Activated CD8-positive, alpha-beta memory T cell treated with anti-CD3 and anti-CD28 coated beads, Interleukin-2, amount 50 U/mL, for 1 hour (primary cell): ENCODE results near the gene TTC39A.

Experiments used
- DNase-seq: peaks from one replicate; pipeline ENCODE4 v3.0.0-alpha.2; 2020; ENCODE audit errors: extremely low read depth

Gene TTC39A

DNA sequence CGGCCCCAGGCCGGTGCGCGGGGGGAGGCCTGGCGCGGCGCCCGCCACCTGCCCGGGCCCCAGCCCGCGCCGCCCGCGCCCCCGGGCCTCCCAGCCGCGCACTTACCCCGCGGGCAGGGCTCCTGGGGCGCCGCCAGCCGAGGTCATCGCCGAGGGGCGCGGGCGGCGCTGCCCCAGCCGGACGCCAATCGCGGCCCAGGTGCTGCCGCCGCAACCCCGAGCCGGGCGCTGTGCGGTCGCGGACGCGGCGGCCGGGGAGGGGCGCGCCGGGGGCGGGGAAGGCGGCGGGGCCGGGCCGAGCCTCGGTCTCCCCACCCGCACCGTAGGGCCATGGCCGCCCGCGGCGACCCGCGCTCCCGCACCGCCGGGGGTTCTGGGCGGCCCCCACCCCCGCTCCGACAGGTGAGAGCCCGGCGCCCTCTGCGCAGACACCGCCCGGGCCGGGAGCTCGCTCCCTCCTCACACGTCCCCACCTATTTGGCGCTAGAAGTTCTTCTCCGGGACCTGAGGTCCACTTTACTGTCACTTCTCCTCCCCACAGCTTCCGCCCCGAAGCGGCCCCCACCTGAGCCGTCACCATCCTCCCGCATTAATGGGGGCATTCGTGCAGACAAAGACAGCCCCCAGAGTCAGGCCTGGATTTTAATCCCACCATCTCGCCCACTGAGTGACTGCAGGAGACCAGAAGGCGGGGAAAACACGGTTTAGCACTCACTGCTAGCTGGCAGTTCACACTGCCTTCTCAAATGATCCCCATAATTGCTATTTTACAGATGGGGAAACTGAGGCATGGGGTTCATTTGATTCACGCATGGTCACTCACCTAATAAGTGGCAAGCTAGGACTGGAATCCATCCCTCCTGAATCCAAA lies at the start of gene TTC39A:
TTC39A (minus strand) TSS at position 232 of the 871 bp plus-strand sequence; CDS start at position 147, 85 bp downstream.
- no peak for DNase-seq

DNA sequence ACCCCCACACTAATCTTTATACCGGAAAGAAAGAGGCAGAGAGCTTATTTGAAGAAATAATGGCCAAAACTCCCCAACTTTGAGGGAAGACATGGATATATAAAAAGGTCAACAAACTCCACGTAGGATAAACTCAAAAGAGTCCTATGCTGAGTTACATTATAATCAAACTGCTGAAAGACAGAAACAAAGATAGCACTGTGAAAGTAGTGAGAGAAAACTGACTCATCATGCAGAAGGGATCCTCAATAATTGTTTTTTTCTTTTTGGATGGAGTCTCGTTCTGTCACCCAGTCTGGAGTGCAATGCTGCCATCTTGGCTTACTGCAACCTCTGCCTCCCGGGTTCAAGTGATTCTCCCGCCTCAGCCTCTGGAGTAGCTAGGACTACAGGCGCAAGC lies 48.5 kb upstream of the TTC39A start:
- no peak for DNase-seq

DNA sequence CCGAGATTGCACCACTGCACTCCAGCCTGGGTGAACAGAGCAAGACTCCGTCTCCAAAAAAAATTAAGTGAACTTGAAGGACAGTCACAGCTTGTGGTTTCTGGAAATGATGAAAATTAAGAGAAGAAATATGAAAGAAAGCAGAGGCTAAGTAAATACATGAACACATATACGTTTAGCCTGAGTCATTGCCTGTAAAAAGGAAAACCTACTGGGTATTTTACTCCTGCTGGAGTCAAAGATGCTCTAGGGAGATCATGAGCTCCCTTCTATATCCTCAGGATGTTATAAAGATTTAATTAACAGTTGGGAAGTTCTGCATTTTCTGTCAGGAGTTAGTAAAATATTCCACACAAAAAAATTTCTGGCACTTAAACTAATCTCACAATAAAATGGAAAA lies 43.5 kb upstream of the TTC39A start:
- no peak for DNase-seq

DNA sequence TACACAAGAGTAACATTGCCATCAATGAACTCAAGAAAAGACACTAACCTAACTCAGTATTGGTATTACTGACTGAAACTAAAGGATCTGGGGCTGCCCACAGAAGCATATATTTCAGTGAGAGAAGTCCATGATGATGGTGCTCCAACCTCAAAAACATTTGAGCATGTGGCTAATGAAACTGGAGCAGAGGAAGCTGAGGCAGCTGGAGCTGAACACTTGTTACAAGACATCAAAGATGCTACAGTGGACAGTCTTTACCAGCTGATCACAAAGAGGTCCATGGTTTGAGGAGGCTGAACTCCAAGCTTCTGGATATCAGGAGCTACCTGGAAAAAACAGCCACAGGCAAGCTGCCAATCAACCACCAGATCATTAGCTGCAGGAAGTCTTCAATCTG lies 42.2 kb upstream of the TTC39A start:
- no peak for DNase-seq

DNA sequence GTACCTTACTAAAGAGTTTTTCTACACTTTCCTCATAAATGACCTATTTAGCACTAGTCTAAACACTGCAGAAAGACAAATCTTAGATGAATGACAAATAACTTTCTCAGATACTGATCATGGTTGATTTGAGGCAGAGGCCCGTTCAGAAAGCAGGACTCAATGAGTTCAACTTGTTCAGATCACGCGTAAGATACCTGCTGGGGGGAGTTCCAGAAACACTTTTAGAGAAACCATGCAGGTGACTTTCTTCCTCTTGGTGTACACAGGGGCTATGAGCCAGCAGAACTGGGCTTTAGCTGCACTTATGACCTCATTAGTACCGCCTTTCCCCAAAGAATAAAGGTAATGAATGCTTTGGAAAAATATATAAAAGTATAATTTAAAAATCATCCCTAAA lies 38.8 kb upstream of the TTC39A start:
- no peak for DNase-seq

DNA sequence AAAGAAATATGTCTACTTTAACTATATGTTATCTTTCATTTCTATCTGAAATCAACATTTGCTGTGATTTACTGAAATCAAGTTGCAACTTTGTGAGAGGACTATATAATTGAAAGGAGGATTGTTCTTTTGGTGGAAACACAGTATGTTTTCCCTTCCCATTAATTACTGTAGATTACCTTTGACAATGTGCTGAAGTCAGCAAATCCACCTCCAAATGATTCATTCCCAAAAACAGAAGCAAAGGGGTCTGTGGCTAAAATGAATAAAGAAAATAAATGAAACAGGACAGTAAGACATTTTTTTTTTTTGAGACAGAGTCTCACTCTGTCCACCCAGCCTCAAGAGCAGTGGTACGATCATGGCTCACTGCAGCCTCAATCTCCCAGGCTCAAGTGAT lies 35.4 kb upstream of the TTC39A start:
- DNase-seq: no peak

DNA sequence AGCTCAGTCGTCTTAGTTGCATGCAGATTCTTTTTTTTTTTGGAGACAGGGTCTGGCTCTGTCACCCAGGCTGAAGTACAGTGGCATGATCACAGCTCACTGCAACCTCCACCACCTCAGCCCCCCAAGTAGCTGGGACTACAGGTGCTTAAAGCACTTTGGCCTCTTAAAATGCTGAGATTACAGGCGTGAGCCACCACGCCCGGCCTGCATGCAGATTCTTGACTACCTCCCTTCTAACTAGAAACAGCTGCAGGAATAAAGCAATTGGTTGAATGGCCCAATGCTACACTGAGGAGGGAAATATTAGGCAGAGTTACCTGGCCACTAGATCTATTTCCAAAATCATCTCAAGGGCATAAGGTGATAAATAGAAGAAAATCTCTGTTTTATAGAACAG lies 29.5 kb upstream of the TTC39A start:
- no peak for DNase-seq

DNA sequence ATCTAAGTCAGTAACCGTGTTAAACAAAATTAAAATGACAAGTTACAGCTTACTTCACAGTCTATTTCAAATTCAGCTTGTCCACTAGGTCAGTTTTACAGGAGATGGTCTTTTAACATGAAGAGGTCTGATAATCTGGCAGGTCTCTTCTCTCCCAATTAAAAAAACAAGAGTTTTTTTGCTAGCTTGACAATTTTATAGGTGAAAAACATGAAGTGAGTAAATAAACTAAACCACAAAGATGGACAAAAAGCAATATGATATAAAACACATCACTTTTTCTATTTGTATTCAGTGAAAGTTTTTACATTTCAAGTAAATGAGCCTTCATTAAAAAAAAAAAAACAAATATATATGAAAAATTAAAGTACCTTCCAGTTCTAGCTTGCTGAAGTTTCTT lies 25.0 kb upstream of the TTC39A start:
- DNase-seq: no peak

DNA sequence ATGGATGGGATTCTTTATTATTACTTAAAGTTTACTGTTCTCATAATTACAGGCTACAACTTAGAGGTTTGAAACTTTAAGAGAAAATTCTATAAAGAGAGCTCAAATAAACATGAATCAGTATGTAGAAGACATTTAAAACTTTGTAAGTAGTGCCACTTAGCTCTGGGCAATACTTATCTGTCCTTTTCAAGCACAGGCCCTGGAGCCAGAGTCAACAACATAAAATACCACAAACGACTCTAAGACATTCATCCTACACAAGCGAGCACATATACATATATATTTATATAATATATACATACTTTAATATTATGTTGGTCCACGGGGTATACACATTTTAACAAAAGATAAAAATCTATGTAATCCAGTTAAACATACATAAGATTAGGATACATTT lies 24.1 kb upstream of the TTC39A start:
- DNase-seq: no peak

DNA sequence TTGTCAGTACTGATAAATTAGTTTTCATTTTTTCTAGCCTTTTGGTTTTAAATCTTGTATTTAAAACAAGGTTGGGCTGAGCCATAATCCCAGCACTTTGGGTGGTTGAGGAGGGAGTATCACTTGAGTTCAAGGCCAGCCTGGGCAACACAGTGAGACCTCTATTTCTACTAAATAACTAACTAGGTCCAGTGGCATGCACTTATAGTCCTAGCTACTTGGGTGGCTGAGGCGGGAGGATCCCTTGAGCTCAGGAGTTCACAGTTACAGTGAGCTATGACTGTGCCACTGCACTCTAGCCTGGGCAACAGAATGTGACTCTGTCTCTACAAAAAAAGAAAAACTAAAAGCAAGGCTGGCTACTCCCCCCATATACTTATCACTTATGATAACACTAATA lies 21.5 kb upstream of the TTC39A start:
- no peak for DNase-seq

DNA sequence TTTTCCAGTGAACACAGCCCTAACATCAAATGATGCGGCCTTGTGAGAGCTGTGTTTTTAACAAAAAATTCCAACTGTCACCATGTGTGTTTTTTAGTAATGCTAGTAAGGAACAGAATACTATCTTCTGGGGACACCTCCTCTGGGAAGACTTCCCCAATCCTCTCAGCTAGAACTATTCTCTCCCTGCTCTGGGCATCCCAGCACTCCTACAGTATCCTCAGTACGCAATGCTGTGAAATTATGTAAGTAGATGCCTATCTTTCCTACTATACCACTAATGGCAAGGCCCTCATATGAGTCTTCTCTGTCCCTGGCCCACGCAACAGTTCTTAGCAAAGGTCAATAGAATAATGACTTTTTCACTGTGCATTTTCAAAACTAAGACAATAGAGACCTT lies 19.5 kb upstream of the TTC39A start:
- DNase-seq: no peak

DNA sequence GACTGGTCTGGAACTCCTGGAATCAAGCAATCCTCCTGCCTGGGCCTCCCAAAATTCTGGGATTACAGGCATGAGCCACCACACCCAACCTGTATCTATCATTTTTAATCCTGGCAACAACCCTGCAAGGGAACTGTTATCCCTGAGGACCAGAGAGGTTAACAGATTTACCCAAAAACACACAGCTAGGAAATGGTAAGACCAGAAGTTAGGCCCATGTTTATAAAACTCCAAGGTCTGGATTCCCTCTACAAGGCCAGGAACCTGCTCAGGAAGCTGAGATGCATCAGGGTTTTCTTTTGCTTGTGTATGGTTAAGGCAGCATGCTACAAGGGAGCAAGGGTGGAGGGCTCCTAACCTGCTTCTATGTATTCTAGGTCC lies 17.8 kb upstream of the TTC39A start:
- DNase-seq: no peak

DNA sequence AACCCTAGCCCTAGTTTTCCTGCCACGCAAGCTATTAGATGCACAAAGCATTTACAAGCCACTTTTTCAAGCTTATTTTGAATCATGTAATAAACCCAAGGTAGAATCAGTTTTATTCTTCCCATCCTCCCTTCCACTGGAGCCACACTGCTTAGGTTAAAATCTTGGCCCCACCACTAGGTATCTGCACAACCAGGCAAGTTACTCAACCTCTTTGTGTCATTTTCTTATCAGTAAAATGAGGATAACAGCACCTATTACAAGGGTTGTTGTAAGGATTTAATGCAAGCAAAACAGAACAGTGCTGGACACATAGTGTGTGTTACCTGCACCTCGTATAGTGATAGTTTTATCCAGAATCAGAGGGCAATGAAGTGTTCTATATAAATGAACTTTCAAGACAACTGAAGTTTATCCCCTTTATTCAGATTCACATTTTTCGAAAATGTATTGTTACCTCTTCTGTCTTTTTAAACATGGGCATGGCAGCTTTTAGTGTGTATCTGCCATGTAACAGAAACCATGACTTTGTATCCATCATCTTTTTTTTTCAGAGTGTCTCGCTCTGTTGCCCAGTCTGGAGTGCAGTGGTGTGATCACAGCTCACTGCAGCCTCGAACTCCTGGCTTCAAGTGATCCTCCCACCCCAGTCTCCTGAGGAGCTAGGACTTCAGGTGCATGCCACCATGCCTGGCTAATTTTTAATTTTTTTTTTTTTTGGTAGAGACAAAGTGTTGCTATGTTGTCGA lies 17.2 kb upstream of the TTC39A start:
- no peak for DNase-seq

DNA sequence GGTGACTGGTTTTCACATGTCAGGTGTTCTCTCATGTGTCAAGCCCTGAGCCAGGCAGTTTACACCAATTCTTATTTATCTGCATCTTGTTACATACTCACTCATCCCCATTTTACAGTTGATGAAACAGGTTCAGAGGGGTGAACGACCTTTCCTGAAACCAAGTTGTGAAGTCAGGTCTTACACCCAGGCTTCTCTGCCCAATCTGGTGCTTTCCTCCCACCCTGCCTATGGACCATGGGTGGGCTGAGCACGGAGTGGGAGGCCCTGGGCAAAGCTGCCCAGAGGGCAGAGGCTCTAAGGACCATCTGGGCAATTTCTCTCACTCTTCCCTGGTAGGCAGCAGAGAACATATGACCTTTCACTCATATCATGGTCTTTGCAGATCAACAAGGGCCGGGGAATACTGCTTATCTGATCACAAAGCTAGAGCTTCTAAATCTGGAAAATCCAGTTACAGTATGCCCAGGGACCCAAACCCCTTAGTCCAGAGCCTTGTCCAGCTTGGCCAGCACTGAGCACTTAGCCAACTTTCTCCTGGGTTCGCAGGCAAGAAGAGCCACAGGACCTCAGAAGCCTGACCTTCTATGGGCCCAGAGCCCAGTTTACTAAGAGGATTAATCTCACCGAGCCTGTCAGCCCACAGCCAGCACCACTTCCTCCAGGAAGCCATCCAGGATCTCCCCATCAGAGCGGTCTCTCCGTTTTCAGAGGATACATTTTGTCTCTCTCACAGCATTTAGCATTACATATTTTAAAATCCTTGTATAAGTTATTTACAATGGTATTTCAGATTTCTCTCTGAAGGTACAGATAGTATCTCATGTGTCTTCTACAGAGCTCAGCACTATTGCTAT lies 16.0 kb upstream of the TTC39A start:
- DNase-seq: no peak

DNA sequence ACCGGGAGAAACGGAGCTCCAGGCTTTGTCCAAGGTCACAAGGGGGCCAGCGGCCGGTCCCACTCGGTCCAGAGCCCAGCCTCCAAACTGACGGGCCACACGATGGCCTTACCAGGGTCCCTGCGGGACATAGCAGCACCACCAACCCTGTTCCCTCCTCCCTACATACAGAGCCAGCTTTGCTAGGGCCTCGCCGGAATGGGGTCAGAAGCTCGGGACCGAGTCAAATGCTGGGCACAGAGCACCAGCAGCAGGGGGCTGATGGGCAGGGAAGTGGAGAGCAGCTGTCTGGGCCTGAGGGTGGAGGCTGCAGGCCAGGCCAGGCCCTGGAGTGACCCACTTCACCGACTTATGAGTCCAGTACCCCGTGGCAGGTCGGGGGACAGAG lies 14.9 kb upstream of the TTC39A start:
- no peak for DNase-seq

DNA sequence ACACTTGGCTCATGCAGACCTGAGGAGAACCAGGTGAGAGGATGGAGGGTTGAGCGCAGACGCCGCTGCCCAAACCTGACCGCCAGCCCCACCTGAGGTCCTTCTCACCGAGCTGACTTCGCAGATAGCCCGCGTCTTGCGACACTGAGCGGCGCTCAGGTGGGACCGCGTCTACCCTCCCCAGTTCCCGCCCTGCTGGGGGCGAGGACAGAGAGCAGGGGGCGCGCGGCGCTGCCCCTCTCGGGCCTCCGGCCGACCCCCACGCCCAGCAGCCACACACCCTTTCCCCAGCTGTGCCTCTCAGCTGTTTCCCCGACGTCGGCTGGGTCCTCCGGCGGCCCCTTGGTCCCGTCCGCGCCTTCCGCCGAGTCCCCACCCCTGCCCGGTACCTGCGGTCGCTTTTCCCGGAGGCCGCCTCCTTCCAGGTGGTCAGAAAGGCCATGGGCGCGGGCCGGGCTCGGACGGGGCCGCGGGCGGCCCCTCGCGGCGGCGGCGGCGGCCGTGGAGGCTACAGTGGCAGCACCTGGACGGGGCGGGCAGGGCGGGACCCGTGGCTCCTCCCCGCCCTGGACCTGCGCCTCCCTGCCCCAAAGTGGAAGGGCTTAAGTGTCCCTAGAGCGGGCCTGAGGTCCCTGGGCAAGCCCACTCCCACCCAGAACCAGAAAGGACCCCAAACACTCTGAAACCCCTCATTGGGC lies 14.4 kb upstream of the TTC39A start:
- no peak for DNase-seq

DNA sequence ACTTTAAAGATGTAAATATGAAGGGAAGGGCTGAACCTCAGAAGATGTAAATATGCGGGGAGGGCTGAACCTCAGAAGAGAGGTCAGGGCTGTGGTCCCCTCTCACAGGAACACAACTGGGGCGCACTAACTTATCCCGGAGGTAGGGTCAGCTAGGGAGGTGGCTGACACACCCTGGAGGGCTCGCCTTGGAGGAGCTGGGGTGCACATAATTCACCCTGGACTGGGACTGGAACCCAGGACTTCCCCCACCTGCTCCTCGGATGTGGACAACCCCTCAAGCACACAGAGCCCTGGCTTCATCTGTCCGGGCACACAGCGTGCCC lies 13.9 kb upstream of the TTC39A start:
- no peak for DNase-seq

DNA sequence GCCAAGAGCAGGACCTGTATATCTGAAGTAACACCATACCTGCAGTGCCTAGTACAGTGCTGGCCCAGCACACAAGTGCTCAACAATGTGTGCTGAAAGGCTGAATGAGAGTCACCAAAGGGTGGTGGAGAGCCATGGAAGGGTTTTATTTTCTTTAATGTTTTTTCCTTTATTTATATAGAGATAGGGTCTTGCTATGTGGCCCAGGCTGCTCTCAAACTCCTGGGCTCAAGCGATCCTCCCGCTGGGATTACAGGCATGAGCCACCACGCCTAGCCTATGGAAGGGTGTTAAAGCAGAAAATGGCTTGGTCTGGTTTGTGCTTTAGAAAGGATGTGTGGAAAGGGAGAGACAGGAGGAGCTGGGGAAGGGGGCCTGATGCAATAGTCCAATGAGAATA lies 13.3 kb upstream of the TTC39A start:
- DNase-seq: no peak

DNA sequence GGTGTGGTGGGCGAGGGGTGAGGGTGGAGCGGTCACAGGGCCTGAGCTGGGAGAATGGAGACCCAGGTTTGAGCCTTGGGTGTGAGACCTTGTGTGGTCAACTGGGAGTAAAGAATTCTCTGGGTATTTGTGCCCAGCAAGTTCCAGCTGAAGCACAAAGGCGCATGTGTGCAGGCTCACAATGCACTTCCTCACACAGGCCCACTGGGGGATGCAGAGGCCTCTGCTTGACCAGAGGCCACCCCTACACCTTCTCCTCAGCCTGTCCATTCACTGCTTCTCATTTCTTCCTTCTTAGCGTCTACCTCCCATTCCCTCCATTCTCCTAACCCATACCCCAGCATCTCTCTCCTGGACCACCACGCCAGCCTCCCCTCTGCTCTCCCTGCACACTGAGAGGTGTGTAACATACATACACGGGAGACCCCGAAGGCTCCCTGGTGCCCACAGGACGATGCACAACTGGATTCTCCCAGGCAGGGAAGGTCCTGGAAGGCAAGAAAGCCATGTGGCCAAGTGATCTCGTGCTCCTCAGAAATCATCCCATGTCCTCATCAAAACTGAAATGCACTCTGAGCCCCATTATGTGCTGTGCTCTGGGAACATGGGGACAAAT lies 12.3 kb upstream of the TTC39A start:
- no peak for DNase-seq

DNA sequence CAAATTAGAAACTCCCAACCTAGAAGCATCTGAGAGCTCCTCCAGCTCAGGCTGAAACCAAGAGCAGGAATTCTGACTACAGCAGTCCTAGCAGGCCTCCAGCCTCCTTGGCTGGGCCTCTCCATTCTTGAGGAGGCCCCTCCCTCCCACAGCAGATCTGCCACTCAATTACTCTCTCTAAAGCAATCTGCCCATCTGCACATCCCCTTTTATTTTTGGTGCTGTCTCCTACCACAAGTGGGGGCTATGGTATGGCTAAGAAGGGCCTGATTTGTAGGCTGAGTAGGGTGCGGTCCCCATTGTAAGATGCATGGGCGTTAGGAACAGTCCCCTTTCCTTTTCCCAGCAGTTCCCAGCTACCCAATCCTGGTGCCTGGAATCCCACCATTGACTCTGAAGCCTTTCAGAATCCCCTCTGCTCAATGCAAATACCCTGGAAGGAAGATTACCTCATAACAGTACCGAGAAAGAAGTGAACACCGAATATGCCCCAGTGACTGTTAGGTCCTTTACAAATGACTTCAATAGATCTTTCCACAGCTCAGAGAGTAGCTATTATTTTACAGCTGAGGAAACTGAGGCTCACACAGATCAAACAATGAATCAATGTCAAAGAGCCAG lies 11.6 kb upstream of the TTC39A start:
- DNase-seq: no peak

DNA sequence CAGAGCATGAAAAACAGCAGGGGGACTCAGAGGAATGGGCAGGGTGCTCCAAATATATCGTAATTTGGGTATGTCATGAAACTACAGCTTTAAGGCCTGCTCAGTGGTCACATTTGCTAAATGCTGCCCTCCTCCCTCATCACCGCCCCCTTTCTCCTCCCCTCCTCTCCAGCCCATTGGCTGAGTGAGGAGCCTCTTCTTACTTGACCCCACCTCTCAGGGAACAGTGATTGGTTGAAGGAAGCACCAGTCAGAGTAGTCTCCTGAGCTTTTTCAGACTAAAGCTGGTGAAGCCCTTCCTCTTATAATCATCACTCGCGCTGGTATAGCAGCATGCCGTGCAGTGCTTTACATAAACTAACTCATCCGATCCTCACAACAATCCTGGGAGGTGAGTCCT lies 10.0 kb upstream of the TTC39A start:
- DNase-seq: no peak
